ENCODE data around the gene ABCA3. TPM values are rescaled to one million over a fixed set of nuclear protein-coding genes. Genes with fewer than 3 reads are reported as not detected.

ABCA3 gene
- total RNA-seq, 4 donors from 2014 or later: 14.9 to 22.2 (median 15.8) TPM

DNA sequence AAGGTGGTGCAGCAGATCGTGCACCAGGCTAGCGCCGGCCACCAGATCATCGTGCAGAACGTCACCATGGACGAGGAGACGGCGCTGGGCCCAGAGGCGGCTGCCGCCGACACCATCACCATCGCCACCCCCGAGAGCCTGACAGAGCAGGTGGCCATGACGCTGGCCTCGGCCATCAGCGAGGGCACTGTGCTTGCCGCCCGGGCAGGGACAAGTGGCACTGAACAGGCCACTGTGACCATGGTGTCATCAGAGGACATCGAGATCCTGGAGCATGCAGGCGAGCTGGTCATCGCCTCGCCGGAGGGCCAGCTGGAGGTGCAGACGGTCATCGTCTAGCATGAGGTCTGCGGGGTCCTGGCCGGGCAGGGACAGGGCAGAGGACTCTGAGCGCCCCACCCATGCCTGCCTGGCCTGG lies 105.3 kb downstream of the ABCA3 start:
- TF ChIP-seq EP300 (IDR thresholded peaks at IDR 0.05) (no peak), POLR2A (IDR thresholded peaks at IDR 0.05) (no peak)
- TF ChIP-seq, protein P1, sequence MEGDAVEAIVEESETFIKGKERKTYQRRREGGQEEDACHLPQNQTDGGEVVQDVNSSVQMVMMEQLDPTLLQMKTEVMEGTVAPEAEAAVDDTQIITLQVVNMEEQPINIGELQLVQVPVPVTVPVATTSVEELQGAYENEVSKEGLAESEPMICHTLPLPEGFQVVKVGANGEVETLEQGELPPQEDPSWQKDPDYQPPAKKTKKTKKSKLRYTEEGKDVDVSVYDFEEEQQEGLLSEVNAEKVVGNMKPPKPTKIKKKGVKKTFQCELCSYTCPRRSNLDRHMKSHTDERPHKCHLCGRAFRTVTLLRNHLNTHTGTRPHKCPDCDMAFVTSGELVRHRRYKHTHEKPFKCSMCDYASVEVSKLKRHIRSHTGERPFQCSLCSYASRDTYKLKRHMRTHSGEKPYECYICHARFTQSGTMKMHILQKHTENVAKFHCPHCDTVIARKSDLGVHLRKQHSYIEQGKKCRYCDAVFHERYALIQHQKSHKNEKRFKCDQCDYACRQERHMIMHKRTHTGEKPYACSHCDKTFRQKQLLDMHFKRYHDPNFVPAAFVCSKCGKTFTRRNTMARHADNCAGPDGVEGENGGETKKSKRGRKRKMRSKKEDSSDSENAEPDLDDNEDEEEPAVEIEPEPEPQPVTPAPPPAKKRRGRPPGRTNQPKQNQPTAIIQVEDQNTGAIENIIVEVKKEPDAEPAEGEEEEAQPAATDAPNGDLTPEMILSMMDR (IDR thresholded peaks at IDR 0.05): no peak
- no peak overlapping the region for H3K4me3 ChIP-seq
- no peak for DNase-seq (ENCODE audit: low spot score in 2 of 2)
- no peak overlapping the region for H3K27ac ChIP-seq
- H3K36me3 ChIP-seq: peaks cover 6 to 76% (median 22%) of the 10 kb centered on the region in 3 donors
- H3K4me1 ChIP-seq: peaks cover 0 to 28% (median 22%) of the 10 kb centered on the region in 4 donors
- 85 to 91% methylated on average over 23 to 24 of the region's 28 CpGs for WGBS, 2 donors
- H3K9me3 ChIP-seq: no peaks in the 10 kb centered on the region
- H3K27me3 ChIP-seq: peaks cover 0 to 17% of the 10 kb centered on the region in 2 donors

DNA sequence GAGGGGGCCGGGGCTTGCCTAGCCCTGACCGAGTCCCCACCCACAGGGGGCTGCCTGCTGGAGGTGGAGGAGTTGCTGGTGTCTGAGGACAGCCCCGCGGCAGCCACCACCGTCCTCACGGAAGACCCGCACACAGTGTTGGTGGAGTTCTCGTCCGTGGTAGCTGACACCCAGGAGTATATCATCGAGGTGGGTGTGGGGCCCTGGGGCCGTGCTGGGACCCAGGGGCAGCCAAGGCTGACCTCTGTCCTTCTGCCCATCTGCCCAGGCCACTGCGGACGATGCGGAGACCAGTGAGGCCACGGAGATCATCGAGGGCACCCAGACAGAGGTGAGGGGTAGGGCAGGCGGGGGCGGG lies 105.7 kb downstream of the ABCA3 start:
- no peaks in the 10 kb centered on the region for H3K9me3 ChIP-seq
- H3K4me1 ChIP-seq: peaks cover 0 to 28% (median 22%) of the 10 kb centered on the region in 4 donors
- peaks cover 6 to 78% (median 24%) of the 10 kb centered on the region in 3 donors for H3K36me3 ChIP-seq
- H3K27me3 ChIP-seq: peaks cover 0 to 17% of the 10 kb centered on the region in 2 donors
- TF ChIP-seq, protein P1 (IDR thresholded peaks at IDR 0.05): no peak
- TF ChIP-seq EP300 (IDR thresholded peaks at IDR 0.05): no peak
- no peak overlapping the region for H3K27ac ChIP-seq
- DNase-seq (ENCODE audit: low spot score in 2 of 2): no peak
- WGBS, 2 donors: 92 to 100% methylated on average over 2 to 8 of the region's 18 CpGs
- H3K4me3 ChIP-seq: no peak overlapping the region

DNA sequence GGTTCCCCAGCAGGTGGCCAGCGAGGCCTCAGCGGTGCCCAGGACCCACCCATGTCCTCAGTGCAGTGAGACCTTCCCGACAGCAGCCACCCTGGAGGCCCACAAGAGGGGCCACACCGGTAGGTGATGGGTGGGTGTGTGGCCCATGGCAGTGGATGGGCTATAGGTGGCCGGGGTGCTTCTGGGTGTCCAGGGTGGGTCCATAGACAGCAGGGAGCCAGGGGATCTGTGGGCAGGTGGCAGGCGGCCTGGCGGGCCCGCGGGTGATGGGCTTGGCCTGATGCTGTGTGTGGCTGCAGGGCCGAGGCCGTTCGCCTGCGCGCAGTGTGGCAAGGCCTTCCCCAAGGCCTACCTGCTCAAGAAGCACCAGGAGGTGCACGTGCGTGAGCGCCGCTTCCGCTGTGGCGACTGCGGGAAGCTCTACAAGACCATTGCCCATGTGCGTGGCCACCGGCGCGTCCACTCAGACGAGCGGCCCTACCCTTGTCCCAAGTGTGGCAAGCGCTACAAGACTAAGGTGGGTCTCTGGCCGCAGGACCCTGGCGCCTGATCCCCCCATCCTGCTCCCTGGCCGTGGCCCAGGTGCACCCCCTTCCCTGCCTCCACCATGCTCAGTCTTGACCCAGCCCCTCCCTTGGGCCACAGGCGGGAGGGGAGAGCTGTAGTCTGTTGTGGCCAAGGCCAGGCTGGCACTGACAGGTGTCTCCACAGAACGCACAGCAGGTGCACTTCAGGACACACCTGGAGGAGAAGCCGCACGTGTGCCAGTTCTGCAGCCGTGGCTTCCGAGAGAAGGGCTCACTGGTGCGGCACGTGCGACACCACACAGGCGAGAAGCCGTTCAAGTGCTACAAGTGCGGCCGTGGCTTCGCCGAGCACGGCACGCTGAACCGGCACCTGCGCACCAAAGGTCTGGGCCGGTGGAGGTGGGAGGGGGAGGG lies 106.4 kb downstream of the ABCA3 start:
- Histone ChIP-seq H3K36me3 (peaks cover 6 to 78% (median 30%) of the 10 kb centered on the region in 3 donors), H3K4me3 (no peak overlapping the region), H3K27me3 (peaks cover 0 to 17% of the 10 kb centered on the region in 2 donors), H3K4me1 (peaks cover 0 to 28% (median 22%) of the 10 kb centered on the region in 4 donors), H3K27ac (no peak overlapping the region), H3K9me3 (no peaks in the 10 kb centered on the region)
- 92 to 94% methylated on average over 40 to 46 of the region's 51 CpGs for WGBS, 2 donors
- no peak for TF ChIP-seq POLR2A (IDR thresholded peaks at IDR 0.05)
- TF ChIP-seq, protein P1 (IDR thresholded peaks at IDR 0.05): no peak
- no peak for TF ChIP-seq EP300 (IDR thresholded peaks at IDR 0.05)
- no peak for DNase-seq (ENCODE audit: low spot score in 2 of 2)

DNA sequence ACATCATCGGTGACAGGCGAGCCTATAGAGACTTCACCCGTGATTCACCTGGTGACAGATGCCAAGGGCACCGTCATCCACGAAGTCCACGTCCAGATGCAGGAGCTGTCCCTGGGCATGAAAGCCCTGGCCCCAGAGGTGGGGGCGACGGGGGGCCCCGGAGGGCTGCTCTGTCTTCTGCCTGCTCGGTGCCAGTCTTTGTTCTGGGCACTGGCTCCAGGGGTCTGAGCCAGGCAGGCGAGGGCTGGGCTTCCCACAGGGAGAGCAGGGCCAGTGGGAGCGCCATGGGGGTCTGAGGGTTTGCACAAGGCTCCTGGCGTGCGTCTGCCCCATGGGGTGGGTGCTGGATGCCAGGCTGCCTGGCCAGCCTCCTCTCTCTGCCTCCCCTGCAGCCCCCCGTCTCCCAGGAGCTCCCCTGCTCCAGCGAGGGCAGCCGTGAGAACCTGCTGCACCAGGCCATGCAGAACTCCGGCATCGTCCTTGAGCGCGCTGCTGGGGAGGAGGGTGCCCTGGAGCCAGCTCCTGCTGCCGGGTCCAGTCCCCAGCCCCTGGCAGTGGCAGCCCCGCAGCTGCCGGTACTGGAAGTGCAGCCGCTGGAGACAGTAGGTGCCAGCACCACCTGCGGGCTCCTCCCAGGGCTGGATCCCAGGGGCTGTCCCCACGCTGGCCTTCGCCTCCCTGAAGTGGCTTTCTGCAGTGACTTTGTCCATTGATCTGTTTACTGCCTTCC lies 107.3 kb downstream of the ABCA3 start:
- Histone ChIP-seq H3K4me1 (peaks cover 0 to 28% (median 22%) of the 10 kb centered on the region in 4 donors), H3K36me3 (peaks cover 6 to 80% (median 37%) of the 10 kb centered on the region in 3 donors), H3K27me3 (peaks cover 0 to 17% of the 10 kb centered on the region in 2 donors), H3K27ac (no peak overlapping the region), H3K9me3 (no peaks in the 10 kb centered on the region), H3K4me3 (no peak overlapping the region)
- TF ChIP-seq EP300 (IDR thresholded peaks at IDR 0.05): no peak
- TF ChIP-seq POLR2A (IDR thresholded peaks at IDR 0.05): no peak
- TF ChIP-seq, protein P1 (IDR thresholded peaks at IDR 0.05): no peak
- no peak for DNase-seq (ENCODE audit: low spot score in 2 of 2)
- WGBS, 2 donors: 93 to 95% methylated on average over 13 to 15 of the region's 28 CpGs

Data from tibial nerve (tissue), 4 donors.